HG03139 (cell line): ENCODE results near the gene ATG10.
"Not testable (repeated sequence)": the region's sequence is repeated elsewhere in the genome, so short reads cannot be mapped to it uniquely, and the experiment has no call there.

Experiments
- ATAC-seq: cut with Tn5 transposase; IDR thresholded peaks from one replicate; pipeline ENCODE4 v1.9.1; 2021; ENCODE audit not compliant: unreplicated experiment

ATG10 gene

DNA sequence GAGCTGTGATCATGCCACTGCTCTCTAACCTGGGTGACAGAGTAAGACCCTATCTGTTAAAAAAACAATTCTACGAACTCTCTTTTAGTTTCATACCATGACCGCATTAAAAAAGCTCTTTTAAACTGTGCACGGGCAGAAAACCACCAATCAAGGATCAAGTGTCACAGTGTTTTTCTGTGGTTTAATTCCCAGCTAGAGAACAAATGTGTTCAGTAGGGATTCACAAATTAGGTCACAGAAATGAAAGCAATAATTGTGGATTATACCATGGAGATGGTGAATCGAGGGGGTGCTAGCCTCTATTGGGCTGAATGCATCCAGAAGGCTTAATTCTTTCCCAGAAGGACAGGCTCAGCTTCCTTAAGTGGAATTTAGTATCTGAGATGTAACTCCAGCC lies 79.1 kb downstream of the ATG10 start:
- ATAC-seq = no peak

DNA sequence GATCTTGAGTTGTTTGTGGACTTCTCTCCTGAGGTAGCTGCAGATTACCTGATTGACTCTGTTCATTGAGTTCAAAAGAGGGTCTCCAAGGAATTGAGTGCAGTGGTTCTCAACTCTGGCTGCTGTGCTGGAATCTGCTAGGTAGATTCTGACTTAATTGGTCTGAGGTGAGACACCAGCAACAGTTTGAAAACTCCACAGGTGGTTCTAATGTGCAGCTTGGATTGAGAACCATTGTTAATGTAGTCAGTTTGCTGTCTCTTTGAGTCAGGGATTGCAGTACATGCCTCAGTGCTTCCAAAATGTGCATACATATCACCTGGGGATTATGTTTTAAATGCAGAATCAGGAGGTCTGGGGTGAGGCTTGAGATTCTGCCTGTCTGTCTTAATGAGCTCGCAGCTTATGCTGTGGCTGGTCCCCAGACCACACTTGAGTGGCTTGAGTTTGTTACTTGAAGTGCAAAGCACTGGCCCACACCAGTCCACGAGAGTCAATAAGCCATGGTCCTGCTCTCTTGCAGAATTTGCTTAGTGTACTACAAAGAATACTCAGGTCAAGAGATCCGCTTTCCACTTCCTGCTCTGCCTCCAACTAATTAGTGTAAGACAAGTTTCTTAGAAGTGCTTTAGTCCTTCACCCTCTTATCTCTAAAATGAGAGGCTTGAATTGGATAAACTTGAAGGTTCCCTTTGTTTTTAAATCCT lies 82.3 kb downstream of the ATG10 start:
- ATAC-seq = no peak

DNA sequence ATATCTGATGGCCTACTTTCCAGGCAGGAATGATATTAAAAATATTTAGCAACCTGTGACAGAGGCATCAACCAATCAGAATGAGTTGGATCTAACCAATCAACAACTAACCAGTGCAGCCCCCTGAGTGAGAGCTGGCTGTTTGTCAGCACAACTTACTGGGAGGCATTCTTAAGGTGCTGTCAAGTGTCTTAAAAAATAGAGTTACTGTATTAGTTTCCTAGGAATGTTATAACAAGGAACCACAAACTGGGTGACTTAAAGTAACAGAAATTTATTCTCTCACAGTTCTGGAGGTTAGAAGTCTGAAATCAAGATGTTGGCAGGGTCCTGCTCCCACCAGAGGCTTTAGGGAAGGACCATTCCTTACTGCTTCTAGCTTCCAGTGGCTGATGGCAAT lies 85.2 kb downstream of the ATG10 start:
- ATAC-seq = no peak

DNA sequence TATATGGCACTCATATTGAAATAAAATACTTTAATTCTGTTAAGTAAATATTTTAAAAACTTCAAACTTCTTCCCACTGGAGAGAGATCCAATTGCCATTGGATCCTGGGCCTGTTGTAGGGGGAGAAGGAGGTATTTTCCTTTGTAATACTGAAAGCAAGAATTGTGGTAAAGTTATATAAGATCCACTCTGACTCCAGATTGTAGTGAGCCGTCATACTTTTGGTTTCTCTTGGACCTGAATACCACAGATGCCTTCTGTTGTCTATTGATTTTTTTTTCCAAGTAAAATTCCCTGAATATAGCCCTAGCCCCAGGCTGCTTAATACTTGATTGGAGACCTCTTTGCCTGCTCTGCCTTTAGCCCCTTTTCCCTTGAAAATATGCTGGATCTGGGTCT lies 86.9 kb downstream of the ATG10 start:
- no peak for ATAC-seq

DNA sequence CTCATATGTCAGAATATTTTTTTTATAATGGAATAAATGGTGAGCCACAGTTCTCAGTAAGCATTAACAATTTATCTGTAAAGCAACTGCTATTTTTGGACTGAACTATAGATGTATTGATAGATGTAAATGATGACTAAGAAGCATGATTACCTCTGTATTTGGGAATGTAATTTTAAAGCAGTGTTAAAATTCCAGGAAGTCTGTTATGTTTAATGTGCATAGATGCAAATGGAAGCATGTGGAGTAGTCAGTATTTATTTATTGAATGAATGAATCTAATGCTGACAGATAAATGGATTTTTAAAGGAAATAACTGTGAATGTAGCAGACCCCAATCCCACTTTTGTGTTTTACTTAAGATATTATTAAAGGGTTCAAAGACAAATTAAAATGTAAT lies 95.0 kb downstream of the ATG10 start:
- ATAC-seq = no peak

DNA sequence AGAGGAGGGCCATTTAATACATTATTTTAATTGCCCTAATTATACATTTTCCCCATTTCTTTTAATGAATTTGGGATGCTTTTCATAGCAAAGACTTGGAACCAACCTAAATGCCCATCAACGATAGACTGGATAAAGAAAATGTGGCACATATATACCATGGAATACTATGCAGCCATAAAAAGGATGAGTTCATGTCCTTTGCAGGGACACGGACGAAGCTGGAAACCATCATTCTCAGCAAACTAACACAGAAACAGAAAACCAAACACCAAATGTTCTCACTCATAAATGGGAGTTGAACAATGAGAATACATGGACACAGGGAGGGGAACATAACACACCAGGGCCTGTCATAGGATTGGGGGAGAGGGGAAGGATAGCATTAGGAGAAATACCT lies 96.2 kb downstream of the ATG10 start:
- not testable (repeated sequence) for ATAC-seq

DNA sequence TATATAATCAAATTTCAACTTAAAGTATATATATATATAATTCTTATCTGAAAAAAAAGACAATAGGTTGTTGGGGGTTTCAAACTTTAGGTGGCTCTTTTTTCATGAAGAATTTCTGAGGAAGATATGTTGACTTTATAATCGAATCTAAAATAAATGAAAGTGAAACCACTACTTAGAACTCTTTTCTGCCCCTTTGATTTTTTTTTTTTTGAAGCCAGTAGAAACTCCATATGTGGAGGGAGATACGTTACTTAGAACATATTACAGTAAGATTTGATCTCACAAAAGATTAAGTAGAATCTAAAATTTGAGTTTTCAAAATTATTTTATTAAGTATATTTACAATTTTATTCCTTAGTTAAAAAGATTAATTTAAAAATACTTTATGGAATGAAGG lies 96.9 kb downstream of the ATG10 start:
- ATAC-seq = no peak

DNA sequence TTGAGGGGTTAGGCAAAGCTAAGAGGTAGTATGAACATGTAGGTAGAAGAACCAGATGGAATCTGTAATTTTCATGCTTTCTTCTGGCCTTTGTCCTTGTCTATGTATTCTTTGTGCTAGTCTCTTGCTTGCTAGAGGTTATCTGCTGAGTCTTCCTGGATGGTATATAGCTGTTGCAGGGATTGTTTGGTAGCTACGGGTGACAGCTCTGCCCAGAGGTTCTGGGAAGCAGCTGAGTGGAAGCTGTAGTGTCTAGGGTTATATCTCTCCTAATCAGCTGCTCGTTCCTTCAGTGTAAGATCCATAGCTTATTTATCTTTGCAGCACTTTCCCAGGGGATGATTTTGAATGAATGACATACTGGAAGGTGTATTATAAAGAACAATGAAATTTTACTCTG lies 100.3 kb downstream of the ATG10 start:
- ATAC-seq = no peak

DNA sequence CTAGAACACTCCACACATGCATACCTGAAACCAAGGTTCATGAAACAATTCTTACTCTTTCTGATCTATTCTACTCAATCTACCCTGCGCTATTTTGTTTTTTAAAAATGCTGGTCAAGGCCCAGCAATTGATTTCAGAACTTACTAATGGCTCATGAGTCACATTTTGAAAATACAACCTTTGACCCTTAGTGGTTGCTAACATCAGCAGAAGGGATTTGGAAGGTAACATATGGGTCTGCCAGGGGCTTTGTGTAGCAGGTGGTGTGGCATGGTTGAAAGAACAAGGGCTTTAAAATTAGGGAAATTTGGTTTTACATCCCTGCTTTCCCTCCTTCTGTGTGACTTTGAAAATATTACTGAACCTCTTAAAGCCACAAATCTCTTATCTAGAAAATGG lies 101.4 kb downstream of the ATG10 start:
- ATAC-seq = no peak

DNA sequence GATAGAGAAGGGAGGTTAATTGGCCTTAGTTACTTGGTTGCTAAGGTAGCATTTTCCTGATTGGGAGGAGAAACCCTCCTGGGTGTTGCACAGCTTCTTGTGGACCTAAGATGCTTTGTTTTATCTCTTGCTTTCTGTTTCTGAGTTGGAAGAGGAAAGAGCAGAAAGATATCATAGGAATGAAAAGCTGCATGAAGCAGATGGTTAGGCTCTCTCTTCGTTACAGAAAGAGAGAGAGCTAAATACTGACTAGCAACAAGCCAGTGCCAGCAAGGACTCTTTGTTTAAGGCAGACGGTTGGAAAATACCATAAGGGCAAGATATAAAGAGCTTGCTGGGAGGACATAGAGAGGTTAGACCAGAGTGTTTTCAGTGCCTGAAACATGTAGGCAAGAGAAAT lies 103.1 kb downstream of the ATG10 start:
- ATAC-seq = no peak

DNA sequence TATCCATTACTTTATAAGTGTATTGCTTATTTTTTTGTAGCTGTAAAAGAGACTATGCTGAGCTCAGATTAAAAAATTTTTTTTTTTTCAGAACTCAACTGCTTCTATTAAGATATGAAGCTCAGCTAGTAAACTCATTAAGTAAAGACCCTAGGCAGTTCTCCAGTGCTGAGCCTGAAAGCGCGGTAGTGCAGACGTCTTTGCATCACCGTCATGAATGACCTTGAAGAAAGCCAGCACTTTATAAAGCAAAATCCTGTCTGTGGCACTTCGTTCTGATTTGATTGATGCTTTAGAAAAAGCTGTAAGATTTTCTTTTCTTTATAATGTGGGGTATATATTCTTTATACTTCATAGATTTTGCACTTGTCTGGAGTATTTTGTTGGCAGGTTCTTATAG lies 105.7 kb downstream of the ATG10 start:
- ATAC-seq = no peak

DNA sequence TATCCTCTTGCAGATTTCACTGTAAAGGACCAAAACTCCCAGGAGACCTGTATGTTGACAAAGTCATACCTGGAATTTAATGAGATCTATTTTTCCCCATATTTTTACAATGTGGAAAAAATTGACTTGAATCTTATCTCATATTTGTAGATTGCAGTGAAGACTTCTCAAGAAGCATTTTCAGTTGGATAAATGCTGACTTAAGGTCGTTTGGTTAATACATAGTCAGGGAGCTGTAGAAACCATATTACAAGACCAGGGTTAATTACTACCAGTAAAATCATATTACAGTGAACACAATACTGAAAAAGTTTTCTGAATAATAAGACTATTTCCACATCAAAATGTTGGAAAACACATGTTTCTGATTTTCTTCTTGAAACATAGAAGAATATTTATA lies 119.8 kb downstream of the ATG10 start:
- no peak for ATAC-seq

DNA sequence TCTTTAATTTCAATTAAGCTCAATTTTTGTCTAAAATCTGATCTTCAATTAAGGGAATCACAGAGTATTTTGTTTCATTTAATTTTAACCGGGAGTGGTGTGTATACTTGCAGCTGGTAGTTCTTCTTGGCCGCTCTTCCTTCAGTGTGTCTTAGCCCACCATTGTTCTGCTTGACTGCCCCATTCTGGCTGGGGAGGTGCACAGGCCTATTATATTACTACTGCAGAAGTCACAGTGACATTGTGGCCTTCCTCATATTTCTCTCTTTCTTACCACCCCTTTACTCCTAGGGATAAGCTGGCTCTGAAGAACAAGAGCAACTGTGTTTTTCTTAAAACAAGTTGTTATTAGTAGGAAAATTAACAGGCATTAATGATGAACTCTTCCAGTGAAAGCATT lies 123.7 kb downstream of the ATG10 start:
- ATAC-seq = no peak

DNA sequence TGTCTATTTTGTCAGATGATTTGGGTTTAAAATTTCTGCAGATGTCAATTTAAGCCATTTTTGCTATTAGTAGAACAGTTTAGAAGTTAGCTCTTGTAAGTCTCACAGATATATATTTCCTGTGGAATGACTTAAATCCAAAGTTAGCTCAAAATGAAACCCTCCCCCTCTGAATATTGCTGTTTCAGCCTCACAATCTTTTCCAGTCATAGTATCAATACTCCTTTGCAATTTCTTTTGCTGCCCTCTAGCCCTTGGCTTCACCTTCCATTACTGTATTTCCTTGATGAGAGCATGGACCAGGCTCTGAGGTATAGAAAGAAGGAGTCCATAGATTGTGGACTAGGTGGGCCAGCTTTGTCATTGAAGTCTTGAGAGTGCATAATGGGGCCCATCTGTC lies 124.4 kb downstream of the ATG10 start:
- ATAC-seq = no peak

DNA sequence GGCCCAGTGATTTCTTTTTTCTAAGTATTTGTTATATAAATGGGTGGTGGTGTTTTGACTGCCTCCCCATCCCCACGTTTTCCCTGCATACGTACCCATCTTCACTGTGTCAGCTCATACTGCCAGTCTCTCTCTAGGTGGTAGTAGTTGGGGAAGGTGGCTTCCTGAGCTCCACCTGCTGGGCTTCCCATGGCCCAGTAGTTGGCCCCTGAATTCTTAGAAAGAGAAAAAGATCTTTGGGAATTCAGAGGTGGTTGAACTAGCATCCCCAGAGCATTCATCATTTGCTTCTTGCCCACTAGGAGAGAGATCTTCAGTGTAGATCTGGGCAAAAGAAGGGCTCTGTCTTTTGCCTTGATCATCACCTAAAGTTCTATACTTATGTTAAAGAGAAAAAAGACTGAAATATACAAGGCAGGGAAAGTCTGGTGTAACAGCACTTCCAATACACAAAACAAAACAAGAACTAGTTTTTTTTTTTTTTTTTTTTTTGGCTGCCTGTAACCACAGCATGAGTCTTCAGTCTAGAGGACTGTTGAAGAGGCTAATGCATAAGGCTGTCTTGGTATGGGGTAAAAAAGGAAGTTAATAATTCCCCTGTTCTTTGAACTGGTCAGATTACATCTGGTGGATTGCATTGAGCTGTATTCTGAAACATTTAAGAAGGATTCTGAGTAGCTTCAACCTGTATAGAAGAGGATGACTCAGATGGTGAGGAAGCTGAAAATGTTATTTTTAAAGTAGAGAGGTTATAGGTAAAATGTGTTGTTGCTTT lies 128.7 kb downstream of the ATG10 start:
- ATAC-seq = peak; percentile 95

DNA sequence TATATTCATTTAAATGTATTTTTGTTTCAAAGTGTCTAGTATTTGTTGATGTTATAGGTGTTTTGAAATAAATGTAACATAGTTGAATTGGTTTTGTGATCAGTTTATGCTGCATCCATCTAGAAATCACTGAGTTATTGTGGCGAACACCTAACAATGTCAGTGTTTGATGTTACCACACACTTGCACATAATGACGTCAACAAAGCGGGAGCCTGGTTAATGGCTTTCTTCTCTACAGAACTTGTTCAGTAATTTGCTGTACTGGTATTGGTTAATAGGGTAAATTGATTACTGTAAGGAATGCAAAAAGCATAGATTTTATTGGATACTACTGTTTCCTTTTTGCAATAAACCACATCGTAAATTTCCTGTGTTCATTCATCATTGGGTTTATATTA lies 133.0 kb downstream of the ATG10 start:
- no peak for ATAC-seq

DNA sequence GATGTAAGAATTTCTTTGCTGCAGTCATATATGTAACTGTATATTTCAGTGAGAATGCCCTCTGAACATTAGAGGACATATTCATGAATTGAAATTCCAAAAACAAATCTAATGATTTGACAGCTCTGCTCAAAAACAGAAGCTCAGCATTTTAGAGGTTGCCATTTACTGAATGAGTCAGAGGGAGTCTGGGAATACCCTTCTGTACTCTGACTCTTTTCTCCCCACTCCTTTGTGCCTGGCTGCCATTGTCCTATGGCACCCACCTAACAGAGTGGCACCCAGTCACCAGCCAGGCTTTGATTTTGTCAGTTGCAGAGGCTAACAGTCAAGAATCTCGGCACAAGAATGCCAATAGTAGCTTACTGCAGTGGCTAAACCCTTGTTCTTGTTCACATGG lies 133.6 kb downstream of the ATG10 start:
- no peak for ATAC-seq

DNA sequence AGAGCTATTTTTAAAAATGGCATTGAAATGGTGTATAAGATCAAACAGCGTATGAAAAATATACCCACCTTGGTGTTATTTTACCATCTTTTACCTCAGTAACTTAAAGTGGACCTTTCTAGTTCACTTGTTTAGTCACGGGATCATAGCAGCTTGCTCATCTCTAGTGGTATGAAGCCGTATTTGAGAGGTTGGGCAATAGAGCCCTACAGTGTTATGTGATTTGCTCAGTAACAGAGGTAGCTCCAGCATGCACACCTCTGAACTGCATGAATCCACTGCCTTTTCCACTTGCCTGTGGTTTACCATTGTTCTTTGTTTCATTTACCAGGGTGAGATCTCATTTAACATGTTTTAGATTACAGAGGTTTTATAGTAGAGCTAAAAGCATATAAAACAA lies 134.4 kb downstream of the ATG10 start:
- ATAC-seq = no peak

DNA sequence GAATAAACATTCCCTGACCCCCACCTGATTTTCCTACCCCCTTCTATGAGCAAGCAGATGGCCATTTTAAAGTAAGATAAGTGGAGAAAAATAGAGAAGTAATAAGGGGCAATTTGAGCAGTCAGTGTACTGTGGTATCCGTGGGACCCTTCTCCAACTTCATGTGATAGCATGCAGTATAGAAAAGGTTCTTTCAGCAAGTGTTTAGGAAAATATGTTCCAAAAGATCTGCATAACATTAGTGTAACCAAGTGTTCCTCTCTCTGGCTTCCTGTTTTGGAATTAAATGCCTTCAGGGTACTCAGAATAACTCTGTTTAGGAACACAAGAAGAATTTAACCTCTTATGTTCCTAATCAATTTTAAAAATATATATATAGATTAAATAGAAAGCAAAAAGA lies 134.9 kb downstream of the ATG10 start:
- no peak for ATAC-seq

DNA sequence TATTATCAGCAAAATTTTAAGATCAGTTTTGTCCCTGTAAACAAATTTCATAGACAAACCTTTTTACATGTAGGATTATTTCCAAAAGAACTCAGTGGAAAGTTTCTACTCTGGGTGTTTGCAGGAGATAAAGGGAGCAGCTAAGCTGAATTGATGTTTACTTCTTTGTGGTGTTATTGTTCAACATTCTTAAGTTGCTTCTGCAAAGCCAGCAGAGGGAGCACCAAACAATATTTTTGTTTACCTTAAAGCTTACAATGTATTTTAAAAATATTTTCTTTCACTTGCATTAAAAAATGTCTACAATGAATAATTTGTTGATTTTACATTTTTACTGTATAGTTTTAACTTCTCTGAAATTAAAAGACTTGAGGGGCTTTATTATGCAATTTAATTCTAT lies 135.4 kb downstream of the ATG10 start:
- no peak for ATAC-seq

DNA sequence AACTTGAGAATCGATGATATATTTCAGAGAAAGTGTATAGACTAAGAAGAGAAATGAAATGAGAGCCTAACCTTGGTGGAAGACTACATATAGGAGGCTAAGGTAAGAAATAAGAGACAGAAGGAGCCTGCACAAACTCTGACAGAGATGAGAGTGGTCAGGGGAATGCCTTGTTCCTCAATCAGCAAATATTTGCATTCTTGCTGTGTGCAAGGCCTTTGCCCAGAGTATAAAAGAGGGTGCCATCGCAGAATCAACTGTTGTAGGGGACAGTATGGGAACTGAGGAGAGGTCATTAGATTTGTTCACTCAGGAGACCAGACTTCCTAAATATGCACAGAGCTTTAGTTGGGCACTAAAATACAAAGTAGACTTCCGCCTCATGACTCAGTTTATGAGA lies 137.2 kb downstream of the ATG10 start:
- no peak for ATAC-seq

DNA sequence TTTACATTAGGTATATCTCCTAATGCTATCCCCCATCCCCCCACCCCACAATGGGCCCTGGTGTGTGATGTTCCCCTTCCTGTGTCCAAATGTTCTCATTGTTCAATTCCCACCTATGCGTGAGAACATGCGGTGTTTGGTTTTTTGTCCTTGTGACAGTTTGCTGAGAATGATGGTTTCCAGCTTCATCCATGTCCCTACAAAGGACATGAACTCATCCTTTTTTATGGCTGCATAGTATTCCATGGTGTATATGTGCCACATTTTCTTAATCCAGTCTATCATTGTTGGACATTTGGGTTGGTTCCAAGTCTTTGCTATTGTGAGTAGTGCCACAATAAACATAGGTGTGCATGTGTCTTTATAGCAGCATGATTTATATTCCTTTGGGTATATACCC lies 138.1 kb downstream of the ATG10 start:
- not testable (repeated sequence) for ATAC-seq

DNA sequence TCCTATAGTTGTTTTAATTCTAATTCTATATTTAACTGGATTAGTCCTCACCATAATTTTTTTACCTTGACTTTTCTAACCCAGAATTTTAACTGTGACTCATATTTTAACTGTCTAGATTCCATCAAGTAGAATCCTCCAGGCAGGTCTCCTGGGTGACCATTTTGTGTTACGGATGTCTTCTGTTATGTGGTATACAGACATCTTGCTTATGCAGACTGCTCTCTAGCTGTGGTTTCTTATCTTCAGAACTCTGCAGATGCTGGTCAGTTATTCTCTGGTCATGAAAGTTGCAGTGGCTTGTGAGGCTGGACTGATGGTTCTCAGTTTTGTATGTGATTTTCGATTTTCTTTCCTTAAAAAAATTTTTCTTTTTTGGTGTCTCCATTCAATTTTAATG lies 139.4 kb downstream of the ATG10 start:
- no peak for ATAC-seq
